ENCODE results near the gene VSIG10L. TPM values are rescaled to one million over a fixed set of nuclear protein-coding genes. Genes with fewer than 3 reads are reported as not detected.
A peak's percentile ranks its signal among the peaks of the same experiment; 100 is the strongest.

VSIG10L gene
- total RNA-seq, 1 donor, result 0.27 TPM

GRCh38 chr19:51365211-51365964 lies 23.4 kb upstream of the VSIG10L start:
- TF ChIP-seq CTCF (IDR thresholded peaks at IDR 0.05; ENCODE audit: insufficient read depth, low read length), result peak; percentile 33
- H3K4me3 ChIP-seq (ENCODE audit: low read depth, low read length), result peak overlapping the region; percentile 96
- DNase-seq (ENCODE audit: low read depth), result peak; percentile 55

GRCh38 chr19:51364200-51365106 lies 22.5 kb upstream of the VSIG10L start:
- no peak overlapping the region for H3K4me3 ChIP-seq (ENCODE audit: low read depth, low read length)
- no peak for DNase-seq (ENCODE audit: low read depth)

GRCh38 chr19:51361239-51361638 lies 19.3 kb upstream of the VSIG10L start:
- no peak for TF ChIP-seq CTCF (IDR thresholded peaks at IDR 0.05; ENCODE audit: insufficient read depth, low read length)
- H3K4me3 ChIP-seq (ENCODE audit: low read depth, low read length), result no peak overlapping the region
- DNase-seq (ENCODE audit: low read depth), result no peak

More at GRCh38 chr19:51364200-51365106, 22.5 kb upstream of the VSIG10L start:
- no peak for TF ChIP-seq CTCF (IDR thresholded peaks at IDR 0.05; ENCODE audit: insufficient read depth, low read length)

GRCh38 chr19:51359294-51359693 lies 17.4 kb upstream of the VSIG10L start:
- DNase-seq (ENCODE audit: low read depth), result peak; percentile 91
- no peak for TF ChIP-seq CTCF (IDR thresholded peaks at IDR 0.05; ENCODE audit: insufficient read depth, low read length)
- H3K4me3 ChIP-seq (ENCODE audit: low read depth, low read length), result no peak overlapping the region

GRCh38 chr19:51357952-51358351 lies 16.0 kb upstream of the VSIG10L start:
- DNase-seq (ENCODE audit: low read depth), result no peak
- TF ChIP-seq CTCF (IDR thresholded peaks at IDR 0.05; ENCODE audit: insufficient read depth, low read length), result no peak

GRCh38 chr19:51356159-51356801 lies 14.3 kb upstream of the VSIG10L start:
- no peak for TF ChIP-seq CTCF (IDR thresholded peaks at IDR 0.05; ENCODE audit: insufficient read depth, low read length)

More at GRCh38 chr19:51357952-51358351, 16.0 kb upstream of the VSIG10L start:
- no peak overlapping the region for H3K4me3 ChIP-seq (ENCODE audit: low read depth, low read length)

More at GRCh38 chr19:51356159-51356801, 14.3 kb upstream of the VSIG10L start:
- no peak overlapping the region for H3K4me3 ChIP-seq (ENCODE audit: low read depth, low read length)
- no peak for DNase-seq (ENCODE audit: low read depth)

Data from fibroblast of the aortic adventitia (primary cell).